ENCODE results near the gene MPP2.
"Not testable (repeated sequence)": the region's sequence is repeated elsewhere in the genome, so short reads cannot be mapped to it uniquely, and the experiment has no call there.

Gene MPP2

DNA sequence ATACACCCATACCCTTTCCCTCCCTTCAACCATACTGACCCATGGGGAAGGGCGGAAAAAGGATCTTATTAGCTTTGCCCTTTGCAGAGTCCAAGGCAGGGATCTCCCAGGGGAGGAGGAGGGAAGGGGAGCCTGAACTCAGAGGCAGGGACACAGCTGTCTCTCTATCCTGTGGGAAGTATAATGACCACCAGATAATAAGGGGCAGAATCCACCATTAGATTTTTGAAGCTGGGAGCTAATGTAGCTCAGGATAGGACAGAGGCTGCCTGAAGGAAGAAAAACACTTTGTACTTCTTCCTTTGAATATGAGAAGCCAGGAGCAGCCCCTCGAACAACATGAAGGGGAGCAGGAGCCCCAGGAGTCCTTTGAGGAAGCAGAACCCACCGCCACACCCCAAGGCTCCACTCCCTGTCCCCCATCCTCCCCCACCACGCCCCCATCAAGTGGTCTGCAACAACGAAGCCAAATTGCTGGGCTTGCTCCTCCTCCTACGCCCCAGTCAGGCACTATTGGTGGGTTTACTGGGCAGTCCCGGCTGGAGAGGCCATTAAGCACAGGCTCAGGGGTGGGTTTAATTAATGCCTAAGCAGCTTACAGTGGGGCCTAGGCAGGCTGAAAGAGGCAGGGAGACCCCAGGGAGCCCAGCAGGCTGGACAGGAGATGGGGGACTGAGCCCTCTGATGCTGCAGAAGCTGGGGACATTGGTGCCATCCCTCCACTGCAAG is 5.3 kb downstream of the MPP2 start:
- DNase-seq (ENCODE audit: low read depth in 2 of 2), result no peak

DNA sequence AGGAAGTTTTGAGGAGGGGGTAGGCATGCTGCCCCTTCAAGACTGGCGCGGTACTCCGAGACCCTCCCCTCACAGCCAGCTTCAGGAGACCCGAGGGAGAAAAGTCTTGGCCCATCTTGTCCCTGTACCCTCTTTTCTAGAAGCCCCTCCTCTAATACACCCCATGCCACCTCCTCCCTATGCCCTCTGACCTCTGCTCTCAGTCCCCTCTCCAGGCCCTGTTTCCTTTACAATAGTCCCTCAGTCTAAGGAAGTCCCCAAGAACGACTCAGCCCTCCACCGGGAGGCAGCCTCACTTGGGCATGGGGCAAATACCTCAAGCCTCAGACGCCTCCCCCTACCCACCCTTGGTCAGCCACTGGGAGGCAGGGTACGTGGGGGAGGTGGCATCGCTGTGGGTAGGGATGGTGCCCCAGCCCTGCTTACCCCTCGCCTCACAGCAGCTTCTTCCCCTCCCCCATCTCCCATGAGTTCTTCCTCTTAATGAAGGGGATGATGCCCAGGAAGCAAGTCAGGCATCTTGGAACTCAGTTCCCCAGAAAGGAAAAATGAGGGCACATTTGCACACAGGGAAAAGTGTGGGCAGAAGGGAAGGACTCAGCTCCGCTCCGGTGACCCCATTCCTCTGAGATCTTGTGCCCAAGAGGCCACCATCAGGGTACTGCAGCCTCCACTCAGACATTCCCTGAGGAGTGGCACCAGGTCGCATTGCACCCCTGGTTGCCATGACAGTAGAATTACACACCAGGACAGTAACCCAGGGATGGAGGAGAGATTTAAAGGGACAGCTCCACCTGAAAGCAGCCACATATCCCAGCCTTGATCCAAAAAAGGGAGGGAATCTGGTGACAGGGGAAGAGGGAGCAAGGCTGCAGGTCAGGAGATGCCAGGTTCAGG is 6.2 kb downstream of the MPP2 start:
- no peak for DNase-seq (ENCODE audit: low read depth in 2 of 2)

DNA sequence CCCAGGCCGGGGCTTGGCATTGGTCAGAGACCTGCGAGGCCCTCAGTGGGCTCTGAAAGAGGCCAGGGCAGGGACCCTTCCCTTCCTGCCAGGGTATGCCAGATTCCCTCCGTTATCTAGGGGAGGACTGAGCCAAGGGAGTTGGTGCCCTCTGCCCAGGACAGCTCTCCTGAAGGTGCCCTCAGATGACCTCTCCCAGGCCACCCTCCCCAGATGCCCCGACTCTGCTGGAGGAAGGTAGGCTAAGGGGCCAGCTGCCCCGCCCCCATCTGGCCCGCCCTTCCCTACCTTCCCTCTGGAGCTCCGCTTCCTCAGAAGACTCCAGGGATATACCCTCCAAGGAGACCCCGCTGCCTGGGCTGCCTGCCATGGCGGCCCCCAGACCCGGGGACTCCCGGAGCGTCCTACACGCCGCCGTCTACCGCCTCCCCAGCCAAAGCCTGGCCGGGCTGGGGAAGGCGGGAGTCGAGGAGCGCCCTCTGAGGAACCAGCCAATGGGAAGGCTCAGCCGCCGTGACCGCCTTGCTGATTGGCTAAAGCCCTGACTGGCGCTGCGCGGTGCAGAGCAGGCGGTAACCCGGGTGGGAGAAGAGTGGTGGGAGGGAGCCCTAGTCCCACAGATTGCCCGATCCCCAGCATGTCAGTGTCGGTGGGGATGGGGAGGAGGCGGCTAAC is 7.0 kb downstream of the MPP2 start:
- peak; percentile 72 to 86 for DNase-seq (ENCODE audit: low read depth in 2 of 2)

DNA sequence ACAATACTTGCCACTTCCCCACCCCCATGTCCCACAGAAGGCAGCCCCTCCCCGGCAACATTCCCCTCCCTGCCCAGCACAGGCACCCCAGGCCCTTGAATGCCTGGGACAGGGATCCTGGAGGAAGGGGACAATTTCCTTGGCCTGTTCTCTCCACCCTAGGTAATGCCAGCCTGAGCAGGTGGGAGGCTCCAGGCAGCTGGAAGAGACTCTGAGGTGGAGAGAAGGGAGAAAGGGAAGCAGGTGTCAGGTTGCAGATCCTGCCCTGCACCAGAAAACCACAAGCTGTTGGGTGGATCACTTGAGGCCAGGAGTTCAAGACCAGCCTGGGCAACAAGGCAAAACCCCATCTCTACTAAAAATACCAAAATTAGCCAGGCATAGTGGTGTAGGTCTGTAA is 8.9 kb downstream of the MPP2 start:
- no peak for DNase-seq (ENCODE audit: low read depth in 2 of 2)

DNA sequence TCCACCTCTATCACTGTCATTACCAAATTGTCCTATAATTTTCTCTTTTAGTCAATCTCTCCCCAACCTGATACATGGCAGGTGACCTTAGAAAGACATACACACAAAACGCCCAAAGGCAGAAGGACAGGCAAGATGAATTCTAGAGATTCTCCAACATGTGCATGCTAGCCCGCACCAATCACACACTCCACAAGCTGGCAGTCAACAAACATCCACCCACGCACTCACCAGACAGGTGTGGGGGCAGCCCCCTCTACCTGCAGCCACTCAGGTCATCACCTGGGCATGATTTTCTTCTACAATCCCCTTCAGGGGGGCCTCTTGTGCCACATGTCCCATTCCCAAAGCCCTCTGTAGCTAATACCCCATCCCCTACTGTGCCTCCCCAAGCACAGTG is 9.5 kb downstream of the MPP2 start:
- no peak for DNase-seq (ENCODE audit: low read depth in 2 of 2)

DNA sequence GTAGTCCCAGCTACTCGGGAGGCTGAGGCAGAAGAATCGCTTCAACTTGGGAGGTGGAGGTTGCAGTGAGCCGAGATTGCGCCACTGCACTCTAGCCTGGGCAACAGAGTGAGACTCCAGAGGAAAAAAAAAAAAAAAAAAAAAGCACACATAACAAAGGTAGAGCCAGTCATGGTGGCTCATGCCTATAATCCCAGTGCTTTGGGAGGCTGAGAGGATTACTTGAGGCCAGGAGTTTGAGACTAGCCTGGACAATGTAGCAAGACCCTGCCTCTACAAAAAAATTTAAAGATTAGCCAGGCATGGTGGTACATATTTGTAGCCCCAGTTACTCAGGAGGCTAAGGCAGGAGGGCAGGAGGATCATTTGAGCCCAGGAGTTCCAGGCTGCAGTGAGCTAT is 12.8 kb downstream of the MPP2 start:
- DNase-seq (ENCODE audit: low read depth in 2 of 2), result not testable (repeated sequence)

DNA sequence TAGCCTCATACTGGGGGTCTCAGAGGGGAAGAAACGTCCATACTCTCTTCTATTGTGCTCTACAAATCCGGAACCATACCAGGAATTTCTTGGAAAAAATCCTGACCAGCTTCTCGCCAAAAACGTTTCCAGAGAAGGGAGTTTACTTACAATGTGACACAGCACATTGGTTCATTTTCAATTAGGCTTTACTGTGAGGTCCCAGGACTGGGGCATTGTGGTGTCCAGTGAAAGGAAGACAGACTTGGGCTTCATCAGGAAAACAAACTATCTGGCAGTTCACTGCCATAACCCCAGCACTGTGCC is 14.7 kb downstream of the MPP2 start:
- no peak for DNase-seq (ENCODE audit: low read depth in 2 of 2)

DNA sequence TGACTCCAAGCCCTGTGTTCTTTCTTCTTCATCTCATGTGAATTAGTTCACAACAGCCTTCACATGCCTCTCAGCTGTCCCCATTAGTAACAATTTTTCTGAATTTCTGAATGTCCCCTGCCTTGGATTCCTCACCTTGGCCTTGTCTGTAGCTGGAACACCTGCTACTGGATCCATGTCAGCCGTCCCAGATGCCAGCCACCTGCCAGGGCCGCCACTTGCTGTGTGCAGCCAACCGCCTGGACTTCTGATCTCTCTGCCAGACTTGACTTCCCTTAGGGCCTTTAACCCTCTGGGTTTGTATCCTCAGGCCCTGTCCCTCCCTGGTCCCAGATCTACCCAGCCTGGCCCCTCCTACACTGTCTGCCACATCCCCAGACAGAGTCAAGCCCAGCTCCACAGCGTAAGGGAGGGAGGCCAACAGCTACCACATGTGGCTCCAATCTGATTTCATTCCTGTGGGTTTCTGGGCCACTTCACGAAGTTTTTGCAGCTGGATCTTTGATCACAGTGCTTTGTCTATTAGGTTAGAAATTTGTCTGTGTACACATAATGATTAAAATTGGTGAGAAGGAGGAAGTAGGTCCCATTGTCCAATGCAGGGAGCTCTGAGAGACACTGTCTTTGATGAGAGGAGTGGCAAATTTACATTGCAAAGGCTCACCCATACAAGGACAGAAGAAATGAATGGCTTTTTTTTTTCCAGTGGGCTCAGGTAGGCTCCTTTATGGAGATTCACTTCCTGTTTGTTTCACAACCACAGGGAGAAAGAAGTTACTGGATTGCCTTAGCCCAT is 15.3 kb downstream of the MPP2 start:
- no peak for DNase-seq (ENCODE audit: low read depth in 2 of 2)

DNA sequence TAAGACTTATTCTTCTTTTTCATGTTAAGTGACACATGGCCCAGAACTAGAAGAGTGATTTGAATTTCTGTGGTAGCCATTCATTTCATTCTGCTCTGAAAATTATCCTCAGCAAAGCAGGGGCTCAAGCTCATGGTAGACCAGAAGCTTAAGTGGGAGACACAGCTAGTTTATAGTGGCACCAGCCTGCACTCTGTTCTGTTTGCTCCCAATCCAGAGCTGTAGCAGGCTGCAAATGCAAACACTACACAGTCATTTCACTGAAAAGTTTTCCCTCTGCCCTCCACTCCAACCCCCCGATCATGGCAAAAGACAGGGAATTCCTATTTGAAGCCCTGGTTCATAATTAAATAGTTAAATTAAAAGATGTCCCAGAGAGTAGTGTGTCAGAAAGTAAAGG is 17.1 kb downstream of the MPP2 start:
- DNase-seq (ENCODE audit: low read depth in 2 of 2), result no peak

DNA sequence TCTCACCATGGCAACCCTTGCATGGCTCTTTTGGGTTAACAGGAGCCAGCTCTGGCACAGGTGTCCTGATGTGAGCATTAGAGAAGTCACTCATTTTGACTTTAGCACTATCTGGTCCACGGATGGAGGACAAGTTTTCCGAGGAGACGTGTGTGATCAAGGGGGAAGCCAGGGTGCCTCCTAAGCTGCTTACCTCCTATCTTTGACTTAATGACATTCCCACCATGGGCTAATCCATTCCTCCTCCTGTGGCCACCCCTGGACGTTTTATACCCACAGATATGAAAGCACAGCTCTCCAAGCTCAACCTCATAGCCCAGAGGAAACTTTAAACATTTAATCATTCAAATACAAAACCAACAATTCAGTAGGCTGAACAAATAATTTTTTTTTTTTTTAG is 18.8 kb downstream of the MPP2 start:
- no peak for DNase-seq (ENCODE audit: low read depth in 2 of 2)

DNA sequence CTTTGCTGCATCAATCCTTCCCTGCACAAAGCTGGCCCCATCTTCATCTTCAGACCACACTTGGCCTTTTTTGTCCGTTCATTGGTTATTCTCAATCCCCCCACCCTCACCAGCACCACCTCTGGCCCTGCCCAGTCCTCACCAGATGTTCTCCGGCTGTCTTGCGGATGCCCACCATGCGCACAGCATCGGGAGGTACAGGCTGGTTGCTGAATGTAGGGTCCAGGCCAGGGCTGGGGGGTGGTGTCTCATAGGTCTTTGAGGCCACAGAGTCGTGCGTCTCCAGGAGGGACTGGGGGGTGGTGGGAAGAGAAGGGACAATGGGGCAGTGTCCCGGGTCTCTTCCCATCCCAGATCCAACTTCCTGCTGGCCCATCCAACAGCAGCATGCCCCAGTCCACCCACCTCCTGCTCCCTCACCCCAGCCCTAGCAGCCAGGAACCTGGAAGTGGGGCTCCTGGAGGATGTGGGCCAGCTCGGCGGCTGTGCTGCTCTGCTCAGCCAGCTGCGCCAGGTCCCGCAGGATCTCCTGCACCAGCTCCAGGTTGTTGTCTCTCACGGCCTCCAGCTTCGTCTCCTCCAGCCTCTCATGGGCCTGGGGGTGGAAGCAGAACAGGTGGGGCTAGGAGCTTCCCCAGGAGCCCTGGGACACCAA is 24.4 kb downstream of the MPP2 start:
- DNase-seq (ENCODE audit: low read depth in 2 of 2), result no peak

DNA sequence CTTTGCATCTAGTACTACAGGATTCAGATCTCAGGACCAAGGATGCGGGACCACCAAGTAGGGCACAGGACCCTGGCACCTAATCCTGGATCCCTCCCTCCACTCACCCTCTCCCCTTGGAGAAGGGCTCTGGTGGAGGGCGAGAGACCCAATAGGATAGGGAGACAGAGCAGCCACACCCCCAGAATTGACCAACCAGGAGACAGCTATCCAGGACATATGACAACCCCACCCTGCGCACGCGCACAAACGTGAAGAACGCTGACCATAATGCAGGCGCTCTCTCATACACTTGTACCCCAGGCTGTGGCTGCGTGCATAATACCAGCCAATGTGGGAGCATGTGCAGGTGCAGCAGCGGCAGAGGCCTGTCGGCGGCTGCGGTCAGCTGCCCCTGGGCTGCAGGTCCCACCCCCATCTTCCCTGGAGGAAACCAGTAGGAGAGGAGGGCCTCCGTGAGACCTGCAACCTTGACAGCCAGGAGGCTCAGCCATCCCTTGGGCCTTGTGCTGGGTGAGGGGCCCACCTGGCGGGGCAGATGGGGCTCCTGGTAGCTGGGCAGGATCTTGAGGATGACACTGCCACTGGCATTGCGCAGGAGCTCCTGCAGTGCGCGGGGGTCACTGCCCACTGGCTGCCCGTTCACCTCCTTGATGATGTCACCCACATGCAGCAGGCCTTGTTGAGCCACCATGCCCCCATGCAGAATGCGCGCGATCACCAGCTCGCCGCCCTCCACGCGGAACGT is 25.4 kb downstream of the MPP2 start:
- DNase-seq (ENCODE audit: low read depth in 2 of 2), result no peak

DNA sequence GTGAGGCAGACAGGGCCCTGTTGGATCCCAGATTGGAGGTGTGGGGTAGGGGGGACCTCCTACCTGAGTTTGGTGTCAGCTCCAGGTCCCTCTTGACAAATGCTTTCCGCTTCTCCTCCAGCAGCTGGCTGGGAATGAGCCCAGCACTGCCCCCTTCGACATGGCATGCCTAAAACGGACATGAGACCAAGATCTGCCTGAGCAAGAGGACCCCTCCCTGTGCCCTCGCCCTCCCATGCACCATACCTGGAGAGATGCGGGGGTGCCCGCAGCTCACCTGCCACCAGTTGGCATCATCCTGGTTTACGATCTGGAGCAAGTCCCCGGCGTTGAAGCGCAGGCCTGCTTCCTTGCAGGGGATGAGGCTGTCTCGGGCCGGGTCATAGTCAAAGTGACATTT is 26.2 kb downstream of the MPP2 start:
- DNase-seq (ENCODE audit: low read depth in 2 of 2), result no peak

DNA sequence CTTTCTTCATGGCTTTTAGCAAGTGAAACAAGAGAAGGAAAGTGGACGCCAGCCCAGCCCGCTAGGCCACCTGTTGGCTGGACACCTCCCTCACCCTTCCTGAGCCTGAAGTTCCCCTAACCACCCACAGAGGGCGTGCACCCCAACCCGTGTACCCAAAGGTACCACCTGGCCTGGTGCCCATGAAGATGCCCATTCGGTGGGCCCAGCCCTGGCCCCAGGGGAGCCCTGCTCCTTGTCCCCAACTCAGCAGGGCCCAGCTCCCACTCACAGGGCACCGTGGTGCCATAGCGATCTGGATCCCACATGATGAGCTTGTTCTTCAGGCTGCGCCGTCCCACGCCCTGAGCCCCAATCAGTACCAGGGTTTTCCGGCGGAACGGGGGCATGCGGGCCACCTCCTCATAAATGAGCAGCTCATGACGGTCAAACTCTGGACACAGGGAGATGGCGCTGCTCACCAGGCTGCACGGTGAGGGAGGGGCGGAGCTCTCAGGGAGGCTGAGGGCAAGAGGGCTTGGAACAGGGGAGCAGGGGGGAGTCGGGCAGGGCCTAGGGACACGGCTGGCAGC is 26.8 kb downstream of the MPP2 start:
- peak in 1 of 2 experiments; percentile 33 for DNase-seq (ENCODE audit: low read depth in 2 of 2)

DNA sequence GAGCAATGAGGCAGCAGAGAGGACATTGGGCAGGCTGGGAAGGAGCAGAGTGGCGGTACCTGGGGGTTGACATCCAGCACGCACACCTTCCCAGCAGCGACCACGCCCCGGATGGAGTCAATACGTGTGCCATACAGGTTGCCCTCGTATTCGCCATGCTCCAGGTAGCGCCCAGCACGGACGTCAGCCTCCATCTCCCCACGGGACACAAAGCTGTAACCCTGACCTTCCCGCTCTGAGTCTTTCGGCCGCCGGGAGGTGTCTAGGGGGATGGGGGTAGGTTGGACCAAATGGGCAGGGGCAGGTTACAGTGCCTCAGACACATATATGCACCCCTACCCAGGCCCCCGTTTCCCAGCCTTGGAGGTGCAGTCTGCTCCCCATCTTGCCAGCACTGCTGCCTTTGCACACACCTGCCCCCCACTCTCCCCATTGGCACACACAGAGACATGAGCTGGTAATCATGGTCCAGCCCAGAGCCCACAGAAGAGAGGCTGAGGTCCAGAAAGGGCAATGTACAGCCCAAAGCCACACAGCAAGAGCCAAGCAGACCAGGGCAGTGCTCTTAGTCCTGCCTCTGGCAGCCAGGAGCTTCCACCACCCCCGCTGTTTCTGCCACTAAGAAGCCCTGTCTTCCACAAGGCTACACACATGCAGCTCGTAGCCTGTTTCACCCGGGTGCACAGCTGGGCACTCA is 27.5 kb downstream of the MPP2 start:
- no peak for DNase-seq (ENCODE audit: low read depth in 2 of 2)

DNA sequence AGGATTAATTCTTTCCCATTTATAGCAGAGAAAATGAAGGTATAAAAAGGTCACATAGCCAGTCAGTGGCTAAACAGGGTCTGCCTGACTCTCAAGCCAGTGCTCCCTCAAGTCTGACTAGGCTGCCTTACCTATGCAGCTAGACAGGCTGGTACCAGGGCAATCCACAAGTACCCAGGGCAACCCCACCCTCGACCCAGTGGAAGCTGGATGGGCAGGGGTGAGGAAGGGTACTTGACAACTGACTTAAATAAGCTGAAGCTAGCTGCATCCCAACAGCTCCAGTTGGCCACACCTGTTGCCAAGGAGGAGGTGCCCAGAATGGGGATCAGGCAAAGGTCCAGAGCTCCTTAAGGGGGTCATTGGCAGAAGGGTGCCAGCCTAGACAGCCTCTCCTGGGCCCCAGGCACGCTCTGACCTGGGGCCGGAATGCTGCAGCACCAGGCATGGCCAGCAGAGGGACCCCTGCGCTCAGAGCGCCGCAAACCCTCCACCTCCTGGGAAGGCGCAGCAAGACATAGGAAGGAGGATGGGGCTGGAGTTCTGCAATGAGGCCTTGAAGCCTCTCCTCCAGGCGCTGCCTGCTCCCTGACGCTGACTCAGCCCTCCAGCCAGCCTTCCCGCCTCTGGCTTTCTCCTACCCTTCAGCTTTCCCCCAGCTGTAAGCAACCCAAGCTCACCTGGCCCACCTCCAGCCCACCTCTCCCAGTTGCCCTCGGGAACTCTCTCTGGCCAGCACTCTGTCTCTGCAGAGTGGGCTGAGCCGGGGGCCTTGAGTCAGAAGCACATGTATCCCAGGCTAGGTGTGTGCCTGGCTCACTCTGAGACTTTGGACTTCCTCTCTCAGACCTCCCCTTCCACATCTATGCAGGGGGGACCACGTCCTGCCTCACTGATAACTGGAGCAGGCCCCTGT is 28.8 kb downstream of the MPP2 start:
- DNase-seq (ENCODE audit: low read depth in 2 of 2), result peak; percentile 45 to 67

DNA sequence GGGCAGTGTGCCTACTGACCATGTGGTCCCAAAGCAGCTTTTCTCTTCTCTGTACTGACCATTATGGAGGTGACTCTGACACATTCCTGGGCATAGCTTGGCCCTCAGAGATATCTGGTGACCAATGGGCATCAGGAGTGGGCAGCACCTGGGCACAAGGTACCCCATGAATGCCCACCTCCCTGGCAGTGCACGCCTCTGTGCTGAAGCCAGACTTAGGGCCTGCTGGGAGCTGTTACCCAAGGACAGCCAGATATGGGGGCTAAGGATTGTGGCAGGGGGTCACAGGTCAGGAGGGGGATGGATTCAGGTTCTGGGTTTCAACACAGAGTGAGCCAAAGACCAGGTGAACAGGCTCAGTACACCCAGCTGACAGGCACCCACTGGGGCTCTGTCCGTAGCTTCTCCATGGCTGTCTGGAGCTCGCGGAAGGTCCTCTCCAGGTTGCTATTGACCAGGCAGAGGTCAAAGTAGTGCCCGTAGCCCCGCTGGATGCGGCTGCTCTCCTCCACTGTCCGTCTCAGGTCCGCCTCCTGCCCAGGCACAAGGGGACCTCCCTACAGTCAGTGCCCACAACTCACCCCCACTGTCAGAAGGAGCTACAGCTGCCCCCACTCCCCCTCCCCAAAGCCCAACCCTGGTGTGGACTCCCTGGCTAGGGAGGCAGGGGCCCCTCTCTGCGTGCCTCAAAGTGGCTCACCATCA is 29.7 kb downstream of the MPP2 start:
- DNase-seq (ENCODE audit: low read depth in 2 of 2), result no peak

DNA sequence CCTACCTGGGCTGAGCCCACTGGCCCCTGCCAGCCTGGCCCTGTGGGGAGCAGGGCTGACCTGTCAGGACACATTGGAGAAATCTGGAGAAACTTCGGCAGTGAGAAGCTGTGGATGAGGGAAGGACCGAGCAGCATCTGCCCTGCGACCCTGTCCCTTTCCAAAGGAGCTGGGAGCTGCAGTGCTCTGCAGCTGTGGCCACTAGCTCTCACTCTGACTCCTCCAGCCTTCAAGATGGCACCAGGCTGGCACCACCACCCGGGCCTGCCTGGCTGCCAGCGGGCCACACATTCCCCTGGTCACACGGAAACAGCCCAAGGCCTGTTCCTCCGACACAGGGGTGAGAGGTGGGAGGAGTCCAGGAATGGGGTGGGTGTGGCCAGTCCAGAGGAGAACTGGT is 30.3 kb downstream of the MPP2 start:
- DNase-seq (ENCODE audit: low read depth in 2 of 2), result no peak
